GM06990 (cell line): ENCODE data around the gene ECSIT.

ENCODE experiments used
- DNase-seq: peaks from one replicate; pipeline ENCODE4 v3.0.0-alpha.2; 2011; ENCODE audit not compliant: insufficient read length; ENCODE audit errors: extremely low read depth
- H3K27me3 ChIP-seq: replicated peaks from 2 replicates; pipeline ENCODE4 v1.6.0; 2011; ENCODE audit warnings: low read length; ENCODE audit not compliant: control insufficient read depth, insufficient read depth
- H3K36me3 ChIP-seq: 2 replicates; pipeline ENCODE4 v1.5.1; 2011; ENCODE audit warnings: low read length; ENCODE audit not compliant: control insufficient read depth, insufficient read depth
- H3K4me3 ChIP-seq: replicated peaks from 2 replicates; pipeline ENCODE4 v1.5.1; 2011; ENCODE audit warnings: low read depth, mild to moderate bottlenecking, control low read depth, low read length
- TF ChIP-seq, protein P1 (sequence below): IDR thresholded peaks from 2 replicates; pipeline ENCODE4 v1.5.1; 2011; ENCODE audit warnings: low read length, control low read depth, mild to moderate bottlenecking, inconsistent platforms; ENCODE audit not compliant: insufficient read depth, poor library complexity, severe bottlenecking

Gene ECSIT

GRCh38 chr19:11534538-11534937 lies 5.6 kb upstream of the ECSIT start:
- no peaks in the 10 kb centered on the region for H3K36me3 ChIP-seq
- TF ChIP-seq, protein P1, sequence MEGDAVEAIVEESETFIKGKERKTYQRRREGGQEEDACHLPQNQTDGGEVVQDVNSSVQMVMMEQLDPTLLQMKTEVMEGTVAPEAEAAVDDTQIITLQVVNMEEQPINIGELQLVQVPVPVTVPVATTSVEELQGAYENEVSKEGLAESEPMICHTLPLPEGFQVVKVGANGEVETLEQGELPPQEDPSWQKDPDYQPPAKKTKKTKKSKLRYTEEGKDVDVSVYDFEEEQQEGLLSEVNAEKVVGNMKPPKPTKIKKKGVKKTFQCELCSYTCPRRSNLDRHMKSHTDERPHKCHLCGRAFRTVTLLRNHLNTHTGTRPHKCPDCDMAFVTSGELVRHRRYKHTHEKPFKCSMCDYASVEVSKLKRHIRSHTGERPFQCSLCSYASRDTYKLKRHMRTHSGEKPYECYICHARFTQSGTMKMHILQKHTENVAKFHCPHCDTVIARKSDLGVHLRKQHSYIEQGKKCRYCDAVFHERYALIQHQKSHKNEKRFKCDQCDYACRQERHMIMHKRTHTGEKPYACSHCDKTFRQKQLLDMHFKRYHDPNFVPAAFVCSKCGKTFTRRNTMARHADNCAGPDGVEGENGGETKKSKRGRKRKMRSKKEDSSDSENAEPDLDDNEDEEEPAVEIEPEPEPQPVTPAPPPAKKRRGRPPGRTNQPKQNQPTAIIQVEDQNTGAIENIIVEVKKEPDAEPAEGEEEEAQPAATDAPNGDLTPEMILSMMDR, result no peak
- no peak for DNase-seq
- no peaks in the 10 kb centered on the region for H3K27me3 ChIP-seq
- no peak overlapping the region for H3K4me3 ChIP-seq

DNA sequence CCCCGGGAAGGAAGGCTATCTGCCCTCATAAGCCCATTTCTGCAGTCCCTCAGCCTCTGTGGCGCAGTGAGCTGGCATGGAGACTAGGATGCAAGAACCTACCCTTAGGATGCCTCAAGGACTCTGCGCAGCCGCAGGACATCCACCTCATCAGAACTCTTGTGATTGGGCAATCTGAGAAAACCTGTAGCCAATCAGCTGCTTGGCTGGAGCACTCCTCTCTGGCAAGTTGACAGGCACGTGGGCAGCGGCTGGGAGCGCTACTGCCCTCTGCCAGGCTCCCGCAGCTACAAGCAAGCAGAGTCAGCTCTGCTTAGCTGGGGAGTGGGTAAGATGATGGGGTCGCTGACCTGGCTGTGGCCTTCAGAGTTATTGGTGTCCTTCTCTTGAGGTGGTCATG lies 1.5 kb upstream of the ECSIT start:
- TF ChIP-seq, protein P1, result peak; percentile 21

DNA sequence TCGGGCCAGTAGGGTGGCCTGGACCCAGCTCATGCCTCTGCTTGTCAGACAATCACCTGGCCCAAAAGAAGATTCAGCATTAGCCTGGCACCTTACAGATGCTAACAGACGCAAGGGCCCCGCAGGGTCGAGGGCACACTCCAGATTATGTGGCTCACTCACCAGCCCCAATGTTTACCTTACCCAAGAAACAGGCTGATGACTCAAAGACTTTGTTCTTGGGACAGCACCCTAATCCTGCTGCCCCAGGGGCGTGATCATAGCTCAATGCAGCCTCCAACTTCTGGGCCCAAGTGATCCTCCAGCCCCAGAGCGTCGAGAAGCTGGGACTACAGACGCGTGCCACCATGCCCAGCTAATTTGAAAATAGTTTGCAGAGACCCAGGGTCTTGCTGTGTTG lies 9.8 kb downstream of the ECSIT start:
- Histone ChIP-seq H3K4me3 (no peak overlapping the region), H3K36me3 (peaks cover 2% of the 10 kb centered on the region; the same call in 1 of the 2 replicates), H3K27me3 (no peaks in the 10 kb centered on the region)
- TF ChIP-seq, protein P1, result no peak
- no peak for DNase-seq

More for the DNA sequence above, 1.5 kb upstream of the ECSIT start:
- no peaks in the 10 kb centered on the region for H3K36me3 ChIP-seq
- H3K27me3 ChIP-seq, result no peaks in the 10 kb centered on the region
- DNase-seq, result peak; percentile 64
- H3K4me3 ChIP-seq, result no peak overlapping the region

GRCh38 chr19:11513946-11514345 lies 15.0 kb downstream of the ECSIT start:
- no peak for DNase-seq
- TF ChIP-seq, protein P1, result no peak
- no peak overlapping the region for H3K4me3 ChIP-seq
- H3K27me3 ChIP-seq, result no peaks in the 10 kb centered on the region
- peaks cover 8% of the 10 kb centered on the region for H3K36me3 ChIP-seq

DNA sequence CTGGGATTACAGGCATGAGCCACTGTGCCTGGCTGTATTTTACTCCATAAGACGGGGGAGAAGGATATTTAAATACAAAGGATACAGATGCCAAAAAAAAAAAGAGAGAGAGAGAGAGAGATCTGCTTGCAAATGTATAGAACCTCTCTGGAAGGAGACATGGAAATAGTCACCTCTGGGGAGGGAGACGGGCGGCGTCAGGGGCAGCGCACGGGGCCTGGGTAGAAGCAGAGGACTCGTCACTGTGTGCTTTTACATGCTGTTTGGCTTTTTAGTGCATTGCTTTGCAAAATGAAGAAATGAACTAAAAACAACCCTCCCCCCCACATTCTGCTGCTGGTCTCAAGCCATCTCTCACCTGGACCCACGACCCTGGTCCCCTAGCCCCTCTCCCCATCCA lies 18.5 kb downstream of the ECSIT start:
- Histone ChIP-seq H3K36me3 (peaks cover 7% of the 10 kb centered on the region), H3K4me3 (no peak overlapping the region), H3K27me3 (no peaks in the 10 kb centered on the region)
- DNase-seq, result no peak
- TF ChIP-seq, protein P1, result no peak
